HFFc6 (cell line): ENCODE results near the gene TAAR9. TPM values are rescaled to one million over a fixed set of nuclear protein-coding genes. Genes with fewer than 3 reads are reported as not detected.

Experiments used
- DNase-seq: peaks from one replicate; pipeline ENCODE4 v3.0.0-alpha.2; 2018
- H3K27ac Mint-ChIP-seq: 2 replicates; pipeline ENCODE4 v1.8.0; 2020; ENCODE audit warnings: mild to moderate bottlenecking, mixed read lengths
- H3K27me3 Mint-ChIP-seq: 2 replicates; pipeline ENCODE4 v1.8.0; 2021; ENCODE audit warnings: mild to moderate bottlenecking, moderate library complexity, mixed read lengths; ENCODE audit not compliant: insufficient read depth
- H3K36me3 Mint-ChIP-seq: 2 replicates; pipeline ENCODE4 v1.8.0; 2021; ENCODE audit warnings: low read depth, mixed read lengths
- H3K4me1 Mint-ChIP-seq: 2 replicates; pipeline ENCODE4 v1.8.0; 2020; ENCODE audit warnings: low read depth, mixed read lengths
- H3K4me3 Mint-ChIP-seq: 2 replicates; pipeline ENCODE4 v1.8.0; 2020; ENCODE audit warnings: mild to moderate bottlenecking, moderate library complexity, mixed read lengths
- H3K9me3 Mint-ChIP-seq: 2 replicates; pipeline ENCODE4 v1.8.0; 2020; ENCODE audit warnings: mild to moderate bottlenecking, mixed read lengths
- total RNA-seq, 6 experiments: library from RNA; stranded (reverse); fragmentation: NEBNext Ultra II Directional; extraction: Animal tissue kit (Norgen Biotek cat#: 25700); gene quantifications; 2 replicates in 1 of 6; 3 replicates in 5 of 6; pipeline ENCODE4 v1.2.3, GENCODE V29; 2021
- TF ChIP-seq, protein P1 (sequence below): fragments of 200-600 bp; sonication (generic); IDR thresholded peaks from 2 replicates; pipeline ENCODE4 v1.5.0; 2021; ENCODE audit warnings: antibody characterized with exemption, mild to moderate bottlenecking

Gene TAAR9
- total RNA-seq, 6 experiments from 2014 or later: not detected

DNA sequence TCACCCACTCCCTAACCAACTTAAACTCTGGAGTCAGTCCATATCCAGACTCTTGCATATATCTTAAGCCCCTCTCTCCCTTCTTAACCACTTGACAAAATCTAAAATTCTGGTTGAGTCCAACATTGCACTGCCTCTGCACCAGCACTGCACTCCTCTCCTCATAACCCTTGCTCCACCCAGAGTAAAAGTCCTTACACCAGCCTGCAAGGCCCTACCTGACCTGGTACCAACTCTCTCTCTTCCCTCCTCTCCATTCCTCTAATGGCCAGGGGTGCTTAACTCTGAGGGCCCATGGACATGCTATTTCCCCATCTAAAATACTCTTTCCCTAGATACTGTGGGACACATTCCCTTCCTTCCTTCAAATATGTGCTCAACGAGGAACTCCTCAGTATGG, 46.2 kb upstream of the TAAR9 start:
- Mint-ChIP-seq H3K9me3 (no peaks in the 10 kb centered on the region), H3K27me3 (no peaks in the 10 kb centered on the region), H3K36me3 (peaks cover 19% of the 10 kb centered on the region), H3K4me1 (peaks cover 22% of the 10 kb centered on the region), H3K4me3 (no peak overlapping the region), H3K27ac (no peak overlapping the region)
- TF ChIP-seq, protein P1, sequence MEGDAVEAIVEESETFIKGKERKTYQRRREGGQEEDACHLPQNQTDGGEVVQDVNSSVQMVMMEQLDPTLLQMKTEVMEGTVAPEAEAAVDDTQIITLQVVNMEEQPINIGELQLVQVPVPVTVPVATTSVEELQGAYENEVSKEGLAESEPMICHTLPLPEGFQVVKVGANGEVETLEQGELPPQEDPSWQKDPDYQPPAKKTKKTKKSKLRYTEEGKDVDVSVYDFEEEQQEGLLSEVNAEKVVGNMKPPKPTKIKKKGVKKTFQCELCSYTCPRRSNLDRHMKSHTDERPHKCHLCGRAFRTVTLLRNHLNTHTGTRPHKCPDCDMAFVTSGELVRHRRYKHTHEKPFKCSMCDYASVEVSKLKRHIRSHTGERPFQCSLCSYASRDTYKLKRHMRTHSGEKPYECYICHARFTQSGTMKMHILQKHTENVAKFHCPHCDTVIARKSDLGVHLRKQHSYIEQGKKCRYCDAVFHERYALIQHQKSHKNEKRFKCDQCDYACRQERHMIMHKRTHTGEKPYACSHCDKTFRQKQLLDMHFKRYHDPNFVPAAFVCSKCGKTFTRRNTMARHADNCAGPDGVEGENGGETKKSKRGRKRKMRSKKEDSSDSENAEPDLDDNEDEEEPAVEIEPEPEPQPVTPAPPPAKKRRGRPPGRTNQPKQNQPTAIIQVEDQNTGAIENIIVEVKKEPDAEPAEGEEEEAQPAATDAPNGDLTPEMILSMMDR: no peak
- DNase-seq: no peak

- H3K4me1 Mint-ChIP-seq: peaks cover 29% of the 10 kb centered on the region
- H3K4me3 Mint-ChIP-seq: no peak overlapping the region
- H3K9me3 Mint-ChIP-seq: no peaks in the 10 kb centered on the region
- DNase-seq: no peak
- H3K27ac Mint-ChIP-seq: peak overlapping the region; percentile 4; the same call in 1 of the 2 replicates
- peaks cover 33% of the 10 kb centered on the region for H3K36me3 Mint-ChIP-seq
- H3K27me3 Mint-ChIP-seq: no peaks in the 10 kb centered on the region
- TF ChIP-seq, protein P1: no peak
Measured at GRCh38 chr6:132494954-132495353, 43.1 kb upstream of the TAAR9 start.

DNA sequence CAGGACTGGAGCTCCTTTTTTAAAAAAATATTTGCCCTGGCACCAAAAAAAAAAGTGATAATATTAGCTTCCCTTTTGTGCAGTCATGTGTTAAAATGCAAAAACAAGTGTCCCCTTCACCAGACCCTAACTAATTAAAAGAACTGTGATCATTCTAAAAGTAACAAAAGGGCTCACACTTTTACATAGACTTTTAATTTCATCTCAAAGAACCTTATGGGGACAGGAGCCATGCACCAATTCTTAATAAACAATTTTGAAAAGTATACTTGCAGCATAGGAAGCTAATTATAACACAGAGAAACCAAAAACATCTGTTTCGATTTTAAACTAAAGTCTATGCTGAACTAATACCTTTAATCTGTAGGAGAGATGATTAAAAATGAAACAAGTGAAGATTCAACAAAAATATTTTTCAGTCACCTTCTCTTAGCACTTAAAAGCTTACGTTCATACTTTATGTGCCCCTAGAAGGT, 42.4 kb upstream of the TAAR9 start:
- peaks cover 35% of the 10 kb centered on the region for H3K4me1 Mint-ChIP-seq

GRCh38 chr6:132496519-132497180, 41.4 kb upstream of the TAAR9 start:
- H3K36me3 Mint-ChIP-seq: peaks cover 44% of the 10 kb centered on the region
- H3K27ac Mint-ChIP-seq: no peak overlapping the region
- H3K4me1 Mint-ChIP-seq: peaks cover 35% of the 10 kb centered on the region
- TF ChIP-seq, protein P1: no peak
- H3K27me3 Mint-ChIP-seq: no peaks in the 10 kb centered on the region
- DNase-seq: no peak
- no peak overlapping the region for H3K4me3 Mint-ChIP-seq
- H3K9me3 Mint-ChIP-seq: no peaks in the 10 kb centered on the region

More for the DNA sequence above, 42.4 kb upstream of the TAAR9 start:
- no peaks in the 10 kb centered on the region for H3K9me3 Mint-ChIP-seq
- TF ChIP-seq, protein P1: no peak
- no peak for DNase-seq
- H3K27me3 Mint-ChIP-seq: no peaks in the 10 kb centered on the region
- H3K4me3 Mint-ChIP-seq: no peak overlapping the region
- peaks cover 39% of the 10 kb centered on the region for H3K36me3 Mint-ChIP-seq
- no peak overlapping the region; the same call in 1 of the 2 replicates for H3K27ac Mint-ChIP-seq

DNA sequence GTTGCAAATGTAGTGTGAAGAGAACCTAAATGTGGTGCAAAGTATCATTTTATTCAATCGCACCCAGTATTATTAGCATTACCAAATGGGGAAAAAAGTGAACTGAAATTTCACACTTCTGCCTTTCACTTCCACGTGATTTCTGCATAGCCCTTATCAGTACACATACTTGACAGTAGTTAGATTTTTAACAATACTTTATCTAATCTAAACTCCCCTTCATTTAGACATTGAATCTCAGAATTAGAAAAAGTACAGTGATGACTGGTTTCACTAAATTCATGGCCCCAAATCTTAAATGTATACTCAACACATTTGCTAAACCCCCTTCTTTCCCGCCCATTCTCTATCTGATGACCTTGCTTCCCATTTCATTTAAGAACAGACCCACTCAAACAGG, 39.4 kb upstream of the TAAR9 start:
- no peak overlapping the region for H3K4me3 Mint-ChIP-seq
- TF ChIP-seq, protein P1: no peak
- H3K4me1 Mint-ChIP-seq: peaks cover 35% of the 10 kb centered on the region
- peaks cover 40% of the 10 kb centered on the region for H3K36me3 Mint-ChIP-seq
- no peaks in the 10 kb centered on the region for H3K27me3 Mint-ChIP-seq
- DNase-seq: no peak
- H3K27ac Mint-ChIP-seq: no peak overlapping the region
- no peaks in the 10 kb centered on the region for H3K9me3 Mint-ChIP-seq
